Measurements from ENCODE around the gene ANKS1A.

ANKS1A gene

DNA sequence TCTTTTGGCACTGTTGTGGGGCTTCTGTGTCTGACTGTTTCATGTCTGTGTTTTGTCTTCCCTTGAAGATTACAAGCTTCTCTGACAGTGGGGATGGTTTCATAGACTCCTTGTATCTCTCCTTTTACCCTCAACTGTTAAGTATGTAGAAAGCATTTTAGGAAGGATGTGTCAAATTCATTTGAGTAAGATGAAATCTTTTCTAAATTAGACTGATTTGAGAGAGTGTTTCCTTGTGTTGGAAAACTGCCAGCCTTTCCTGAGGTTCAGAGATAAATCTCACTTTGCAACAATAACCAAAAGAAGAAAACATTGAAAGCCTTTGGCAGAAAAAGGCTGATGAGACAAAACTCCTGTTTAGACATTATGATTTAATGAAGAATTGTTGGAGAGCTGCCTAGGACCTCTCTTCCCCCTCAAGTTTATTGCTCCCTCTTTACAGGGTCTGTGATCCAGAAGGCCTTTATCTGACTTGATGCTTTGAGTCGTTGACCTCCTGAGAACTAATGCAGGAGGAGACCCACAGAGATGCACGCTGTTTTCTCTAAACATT, 68.3 kb downstream of the ANKS1A start:
- no peaks in the 10 kb centered on the region; the same call in 1 of the 2 replicates for H4K20me1 ChIP-seq (ENCODE audit: control insufficient read depth, insufficient read depth, low read depth, low read length)
- TF ChIP-seq EZH2phosphoT487 (IDR thresholded peaks at IDR 0.05; ENCODE audit: borderline replicate concordance, low read length) = no peak
- TF ChIP-seq CTCF (IDR thresholded peaks at IDR 0.05; ENCODE audit: low read depth, low read length, poor library complexity, severe bottlenecking) = no peak

GRCh38 chr6:34958734-34959133, 69.7 kb downstream of the ANKS1A start:
- H3K9me3 ChIP-seq (ENCODE audit: control insufficient read depth, insufficient read depth, low read length) = no peaks in the 10 kb centered on the region
- peaks cover 3% of the 10 kb centered on the region for H4K20me1 ChIP-seq (ENCODE audit: control insufficient read depth, insufficient read depth, low read depth, low read length)
- no peak overlapping the region for H3K4me3 ChIP-seq (ENCODE audit: low read length)
- no peak overlapping the region for H3K4me2 ChIP-seq (ENCODE audit: low read length)
- TF ChIP-seq CTCF (IDR thresholded peaks at IDR 0.05; ENCODE audit: low read depth, low read length, poor library complexity, severe bottlenecking) (no peak), EZH2phosphoT487 (IDR thresholded peaks at IDR 0.05; ENCODE audit: borderline replicate concordance, low read length) (no peak)
- H3K27me3 ChIP-seq (ENCODE audit: control insufficient read depth, low read length) = no peaks in the 10 kb centered on the region
- H3K27ac ChIP-seq (ENCODE audit: low read depth, low read length) = no peak overlapping the region
- peaks cover 8% of the 10 kb centered on the region for H3K4me1 ChIP-seq (ENCODE audit: control insufficient read depth, low read length)
- no peaks in the 10 kb centered on the region for H3K36me3 ChIP-seq (ENCODE audit: control insufficient read depth, low read length)
- H3K79me2 ChIP-seq (ENCODE audit: control insufficient read depth, low read length) = no peaks in the 10 kb centered on the region; the same call in 1 of the 2 replicates
- H3K9me2 ChIP-seq (replicated peaks; ENCODE audit: control insufficient read depth, low read length) = no peaks in the 10 kb centered on the region
- peaks cover 5% of the 10 kb centered on the region; the same call in 1 of the 2 replicates for H3F3A ChIP-seq (ENCODE audit: control insufficient read depth, insufficient read depth)

More for the DNA sequence above, 68.3 kb downstream of the ANKS1A start:
- Histone ChIP-seq H3K4me3 (ENCODE audit: low read length) (no peak overlapping the region), H3K79me2 (ENCODE audit: control insufficient read depth, low read length) (no peaks in the 10 kb centered on the region; the same call in 1 of the 2 replicates), H3K4me2 (ENCODE audit: low read length) (no peak overlapping the region), H3K27me3 (ENCODE audit: control insufficient read depth, low read length) (no peaks in the 10 kb centered on the region), H3F3A (ENCODE audit: control insufficient read depth, insufficient read depth) (peaks cover 5% of the 10 kb centered on the region; the same call in 1 of the 2 replicates), H3K27ac (ENCODE audit: low read depth, low read length) (no peak overlapping the region), H3K4me1 (ENCODE audit: control insufficient read depth, low read length) (peaks cover 8% of the 10 kb centered on the region), H3K36me3 (ENCODE audit: control insufficient read depth, low read length) (no peaks in the 10 kb centered on the region), H3K9me3 (ENCODE audit: control insufficient read depth, insufficient read depth, low read length) (no peaks in the 10 kb centered on the region), H3K9me2 (replicated peaks; ENCODE audit: control insufficient read depth, low read length) (no peaks in the 10 kb centered on the region)

DNA sequence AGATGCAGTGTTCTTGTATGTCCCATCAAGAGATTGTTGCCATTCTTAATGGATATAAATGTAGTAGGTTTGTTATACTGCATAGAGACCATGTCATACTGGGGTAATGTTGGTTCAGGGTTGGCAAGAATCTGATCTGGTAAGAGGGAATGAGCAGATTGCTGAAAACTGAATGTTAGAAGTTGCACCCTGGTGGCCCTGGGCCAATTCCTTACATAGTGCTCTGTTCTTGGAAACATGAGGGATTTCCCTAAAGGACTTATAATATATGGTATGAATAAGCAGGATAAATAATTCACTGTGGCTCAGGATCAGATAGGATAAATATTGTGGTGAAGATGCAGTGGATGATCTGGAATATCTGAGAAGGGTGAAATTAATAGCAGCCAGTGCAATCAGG, 70.2 kb downstream of the ANKS1A start:
- no peaks in the 10 kb centered on the region; the same call in 1 of the 2 replicates for H3K79me2 ChIP-seq (ENCODE audit: control insufficient read depth, low read length)
- no peak overlapping the region for H3K4me3 ChIP-seq (ENCODE audit: low read length)
- H3K4me2 ChIP-seq (ENCODE audit: low read length) = no peak overlapping the region
- peaks cover 3% of the 10 kb centered on the region for H4K20me1 ChIP-seq (ENCODE audit: control insufficient read depth, insufficient read depth, low read depth, low read length)
- H3K9me2 ChIP-seq (replicated peaks; ENCODE audit: control insufficient read depth, low read length) = no peaks in the 10 kb centered on the region
- H3K9me3 ChIP-seq (ENCODE audit: control insufficient read depth, insufficient read depth, low read length) = no peaks in the 10 kb centered on the region
- H3K27ac ChIP-seq (ENCODE audit: low read depth, low read length) = no peak overlapping the region
- no peaks in the 10 kb centered on the region for H3K36me3 ChIP-seq (ENCODE audit: control insufficient read depth, low read length)
- peaks cover 8% of the 10 kb centered on the region for H3K4me1 ChIP-seq (ENCODE audit: control insufficient read depth, low read length)
- no peaks in the 10 kb centered on the region for H3K27me3 ChIP-seq (ENCODE audit: control insufficient read depth, low read length)
- H3F3A ChIP-seq (ENCODE audit: control insufficient read depth, insufficient read depth) = peaks cover 5% of the 10 kb centered on the region; the same call in 1 of the 2 replicates
- no peak for TF ChIP-seq CTCF (IDR thresholded peaks at IDR 0.05; ENCODE audit: low read depth, low read length, poor library complexity, severe bottlenecking)
- TF ChIP-seq EZH2phosphoT487 (IDR thresholded peaks at IDR 0.05; ENCODE audit: borderline replicate concordance, low read length) = no peak
